ENCODE data around the gene LHX4. TPM values are rescaled to one million over a fixed set of nuclear protein-coding genes. Genes with fewer than 3 reads are reported as not detected.

LHX4 gene
- total RNA-seq, 2 donors from 2014 or later: 0.40 TPM; not detected in 1

GRCh38 chr1:180208264-180208663 is 21.8 kb upstream of the LHX4 start:
- Mint-ChIP-seq H3K9me3 (no peaks in the 10 kb centered on the region), H3K4me1 (peaks cover 2% of the 10 kb centered on the region), H3K27me3 (peaks cover 4% of the 10 kb centered on the region), H3K27ac (no peak overlapping the region), H3K36me3 (ENCODE audit: low read depth) (no peaks in the 10 kb centered on the region), H3K4me3 (no peak overlapping the region)
- ATAC-seq (replicated peaks): no peak

DNA sequence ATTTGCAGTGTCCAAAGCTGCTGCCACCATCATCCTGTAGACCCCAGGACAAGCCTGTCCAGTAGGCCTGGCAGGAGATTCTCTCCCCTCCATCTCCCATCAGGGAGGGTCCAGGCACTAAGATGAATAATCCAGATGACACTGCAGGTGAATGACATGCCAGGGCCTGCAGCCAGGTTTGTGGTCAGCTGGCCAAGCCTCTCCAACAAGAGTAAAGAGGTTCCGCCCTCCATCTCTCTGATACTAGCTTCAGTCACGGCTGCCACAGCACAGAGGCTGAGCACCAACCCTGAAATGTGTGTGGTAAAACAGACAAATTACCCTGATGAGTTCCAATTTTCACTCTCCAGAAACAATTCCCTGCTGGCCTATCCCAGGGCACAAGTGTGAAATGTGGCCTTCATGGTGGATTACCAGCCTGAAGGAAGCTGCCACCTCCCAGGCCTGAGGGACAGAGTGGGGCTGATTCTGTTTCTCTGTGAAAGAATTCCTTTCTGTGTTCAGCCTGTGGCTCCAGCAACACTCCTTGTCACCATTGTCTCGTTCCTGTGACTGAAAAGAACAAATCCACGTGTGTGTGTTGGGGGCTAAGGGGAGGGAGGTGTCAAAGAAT is 19.9 kb upstream of the LHX4 start:
- Mint-ChIP-seq H3K27ac (no peak overlapping the region), H3K9me3 (no peaks in the 10 kb centered on the region), H3K4me1 (peaks cover 11% of the 10 kb centered on the region), H3K27me3 (peaks cover 4% of the 10 kb centered on the region), H3K4me3 (no peak overlapping the region), H3K36me3 (ENCODE audit: low read depth) (no peaks in the 10 kb centered on the region)
- ATAC-seq (replicated peaks): no peak

DNA sequence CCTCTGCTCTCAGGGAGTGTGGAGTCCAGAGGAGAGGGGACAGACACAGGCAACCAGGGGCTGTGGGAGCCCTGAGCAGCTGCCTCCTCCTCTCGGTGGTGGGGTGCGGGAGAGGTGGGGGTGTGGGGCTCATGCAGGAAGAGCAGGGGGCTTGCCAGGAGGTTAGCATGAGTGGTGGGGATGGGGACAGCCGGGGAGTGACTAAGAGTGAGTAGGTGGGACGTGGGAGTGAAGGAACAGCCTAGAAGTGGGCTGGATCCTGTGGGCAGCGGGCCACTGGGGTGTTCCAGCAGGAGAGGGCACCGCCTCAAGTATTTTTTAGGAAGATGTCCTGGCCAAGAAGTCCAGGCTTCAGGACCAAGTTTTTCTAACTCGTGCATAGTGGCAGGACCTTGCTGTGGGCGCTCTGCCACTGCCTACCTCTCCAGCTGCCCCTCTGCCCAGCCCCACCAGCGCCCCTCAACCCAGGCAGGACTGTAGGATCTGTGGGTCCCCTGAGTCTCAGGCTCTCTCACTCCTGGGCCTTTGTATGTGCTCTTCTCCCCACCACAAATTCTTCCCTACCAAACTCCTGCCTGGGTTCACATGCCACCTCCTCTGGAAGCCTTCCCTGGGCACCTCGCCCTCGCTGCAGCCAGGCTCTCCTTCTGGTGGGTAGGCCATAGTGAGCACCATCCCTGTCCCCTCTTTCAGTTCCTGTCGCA is 18.8 kb upstream of the LHX4 start:
- Mint-ChIP-seq H3K9me3 (no peaks in the 10 kb centered on the region), H3K27ac (no peak overlapping the region), H3K36me3 (ENCODE audit: low read depth) (no peaks in the 10 kb centered on the region), H3K4me1 (peaks cover 11% of the 10 kb centered on the region), H3K27me3 (peaks cover 4% of the 10 kb centered on the region), H3K4me3 (no peak overlapping the region)
- no peak for ATAC-seq (replicated peaks)

DNA sequence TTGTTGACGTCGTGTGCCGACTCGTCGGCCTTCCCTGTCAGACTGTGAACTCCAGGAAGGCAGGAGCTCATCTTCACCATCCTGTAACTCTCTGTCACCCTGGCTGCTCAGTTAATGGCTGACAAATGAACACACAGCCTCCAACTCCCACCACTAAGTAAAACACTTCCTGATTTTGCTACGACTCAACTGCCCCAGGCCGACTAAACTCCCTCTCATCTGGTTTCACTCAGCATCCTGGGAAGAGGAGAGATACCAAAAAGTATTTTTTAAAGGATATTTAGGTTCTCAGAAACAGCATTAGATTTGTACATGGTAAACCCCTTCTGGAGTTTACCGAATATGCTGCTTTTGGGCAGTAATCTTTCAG is 18.2 kb upstream of the LHX4 start:
- Mint-ChIP-seq H3K4me1 (peaks cover 11% of the 10 kb centered on the region), H3K4me3 (no peak overlapping the region), H3K27ac (no peak overlapping the region), H3K27me3 (peaks cover 4% of the 10 kb centered on the region), H3K36me3 (ENCODE audit: low read depth) (no peaks in the 10 kb centered on the region), H3K9me3 (no peaks in the 10 kb centered on the region)
- no peak for ATAC-seq (replicated peaks)

DNA sequence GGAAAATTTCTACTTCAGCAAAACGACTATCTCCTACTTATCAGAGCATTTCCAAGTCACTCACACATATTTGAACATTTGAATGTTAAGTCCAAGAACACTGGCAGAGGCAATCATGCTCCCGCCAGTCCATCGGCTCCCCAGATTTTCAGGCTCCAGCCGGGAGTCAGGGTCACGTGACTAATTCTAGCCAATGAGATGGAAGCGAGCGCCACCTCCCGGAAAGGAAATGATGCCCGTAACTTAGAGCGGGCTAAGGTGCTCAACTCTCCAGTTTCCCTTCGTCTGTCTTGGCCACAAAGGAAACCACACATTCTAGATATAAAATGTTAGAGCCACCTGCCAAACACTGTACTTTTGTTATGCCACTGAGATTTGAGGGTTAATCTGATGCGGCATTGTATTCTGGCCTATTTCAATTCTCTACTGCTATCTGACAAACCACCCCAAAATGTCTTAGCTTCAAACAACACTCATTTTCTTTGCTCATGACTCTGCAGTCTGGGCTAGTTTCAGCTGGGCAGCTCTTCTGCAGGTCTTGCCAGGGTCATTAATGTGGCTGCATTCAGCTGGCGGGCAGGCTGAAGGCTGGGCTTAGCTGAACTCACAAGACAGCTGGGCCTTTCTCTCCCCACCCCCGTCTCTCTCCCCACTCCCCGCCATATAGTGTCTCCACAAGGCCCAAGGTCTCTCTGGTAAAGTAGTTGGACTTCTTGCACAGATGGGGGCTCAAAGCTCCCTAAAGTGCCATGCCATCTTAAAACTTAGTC is 16.5 kb upstream of the LHX4 start:
- Mint-ChIP-seq H3K27ac (peak overlapping the region; percentile 81), H3K36me3 (ENCODE audit: low read depth) (no peaks in the 10 kb centered on the region)

DNA sequence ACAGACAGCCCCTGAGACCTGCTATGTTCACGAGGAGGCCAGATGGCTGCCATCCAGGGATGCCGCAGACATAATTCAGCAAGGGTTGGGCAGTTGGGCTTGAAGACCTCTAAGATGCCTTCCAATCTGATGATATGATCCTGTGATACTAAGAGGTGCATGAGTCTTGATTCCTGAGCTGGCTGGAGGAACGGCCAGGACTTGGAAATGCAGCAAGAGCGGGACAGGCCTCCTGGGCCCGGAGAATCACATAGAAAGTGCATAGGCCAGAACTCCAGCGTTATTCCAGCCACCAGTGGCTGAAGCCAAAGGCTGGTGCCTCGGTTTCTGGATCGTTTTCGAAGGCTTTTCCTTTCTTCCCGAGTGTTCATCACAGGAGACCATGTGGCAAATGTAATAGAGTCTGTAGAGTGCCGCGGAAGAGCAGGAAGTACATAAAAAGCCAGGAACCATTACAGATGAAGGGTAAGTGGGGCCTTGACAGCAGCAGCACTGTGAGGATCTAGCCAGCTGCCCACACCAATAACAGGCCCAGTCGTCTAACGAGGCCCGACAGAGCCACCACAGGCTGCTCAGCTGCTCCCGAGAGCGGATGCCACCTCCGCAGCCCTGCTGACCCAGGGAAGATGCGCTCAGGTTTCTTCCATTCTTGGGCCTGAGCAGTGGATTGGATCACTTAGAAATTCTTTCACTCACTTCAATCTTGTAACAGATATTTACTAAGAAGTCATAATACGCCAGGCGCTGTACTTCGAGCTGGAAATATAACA is 14.0 kb upstream of the LHX4 start:
- no peaks in the 10 kb centered on the region for H3K36me3 Mint-ChIP-seq (ENCODE audit: low read depth)
- H3K27me3 Mint-ChIP-seq: peaks cover 4% of the 10 kb centered on the region

More for the DNA sequence above, 16.5 kb upstream of the LHX4 start:
- Mint-ChIP-seq H3K27me3 (peaks cover 4% of the 10 kb centered on the region), H3K4me1 (peaks cover 11% of the 10 kb centered on the region), H3K4me3 (peak overlapping the region; percentile 75), H3K9me3 (no peaks in the 10 kb centered on the region)
- ATAC-seq (replicated peaks): peak; percentile 87

GRCh38 chr1:180217006-180217405 is 13.1 kb upstream of the LHX4 start:
- Mint-ChIP-seq H3K27ac (no peak overlapping the region), H3K4me3 (no peak overlapping the region), H3K9me3 (no peaks in the 10 kb centered on the region), H3K36me3 (ENCODE audit: low read depth) (no peaks in the 10 kb centered on the region), H3K27me3 (no peaks in the 10 kb centered on the region), H3K4me1 (peaks cover 11% of the 10 kb centered on the region)
- ATAC-seq (replicated peaks): no peak

More for the DNA sequence above, 14.0 kb upstream of the LHX4 start:
- Mint-ChIP-seq H3K27ac (no peak overlapping the region), H3K4me3 (no peak overlapping the region), H3K4me1 (peaks cover 11% of the 10 kb centered on the region), H3K9me3 (no peaks in the 10 kb centered on the region)
- no peak for ATAC-seq (replicated peaks)

DNA sequence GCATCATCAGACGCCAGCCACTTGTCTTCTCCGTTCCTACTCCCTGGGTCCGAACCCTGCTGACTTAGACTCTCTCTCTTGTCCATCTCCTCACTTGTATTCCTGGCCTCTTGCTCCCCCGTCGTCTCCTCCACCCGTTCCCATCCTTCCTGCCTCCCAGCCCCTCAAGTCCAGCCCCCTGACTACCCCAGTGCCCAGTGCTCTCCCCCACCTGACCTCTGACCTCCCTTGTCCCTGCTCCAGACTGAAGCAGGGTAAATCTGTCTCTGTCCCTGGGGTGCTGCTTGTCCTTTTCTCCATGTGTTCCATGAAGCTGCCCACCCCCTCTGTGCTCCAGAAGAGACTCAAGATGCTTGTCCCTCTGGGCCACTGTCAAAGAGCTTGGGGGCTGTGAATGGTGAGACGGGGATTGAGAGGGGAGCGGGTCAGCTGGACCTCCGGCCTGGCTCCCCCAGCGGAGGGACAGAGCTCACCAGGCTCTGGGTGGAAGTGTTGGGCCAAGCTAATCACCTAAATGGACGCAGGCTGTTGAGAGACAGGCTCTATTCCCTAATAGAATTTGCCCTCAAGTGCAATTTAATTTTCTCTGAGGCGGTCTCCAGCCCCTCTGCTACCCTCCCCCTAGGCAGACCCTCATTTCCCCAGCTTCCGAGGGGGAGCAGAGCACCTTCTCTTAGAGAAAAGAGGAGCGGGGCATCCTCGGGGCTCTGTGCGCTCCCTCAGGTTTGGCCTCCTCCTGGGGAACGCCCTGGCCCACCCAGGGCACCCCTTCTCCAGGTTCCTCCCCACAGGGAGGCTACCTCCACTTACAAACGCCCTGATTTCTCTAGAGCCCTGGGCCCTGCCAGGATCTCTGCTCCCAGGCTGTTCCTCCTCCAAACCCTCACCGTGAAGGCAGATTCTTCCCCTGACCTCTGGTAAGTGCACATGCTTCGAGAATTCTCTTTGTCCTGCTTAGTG is 11.0 kb upstream of the LHX4 start:
- H3K27ac Mint-ChIP-seq: no peak overlapping the region
- no peak overlapping the region for H3K4me3 Mint-ChIP-seq

DNA sequence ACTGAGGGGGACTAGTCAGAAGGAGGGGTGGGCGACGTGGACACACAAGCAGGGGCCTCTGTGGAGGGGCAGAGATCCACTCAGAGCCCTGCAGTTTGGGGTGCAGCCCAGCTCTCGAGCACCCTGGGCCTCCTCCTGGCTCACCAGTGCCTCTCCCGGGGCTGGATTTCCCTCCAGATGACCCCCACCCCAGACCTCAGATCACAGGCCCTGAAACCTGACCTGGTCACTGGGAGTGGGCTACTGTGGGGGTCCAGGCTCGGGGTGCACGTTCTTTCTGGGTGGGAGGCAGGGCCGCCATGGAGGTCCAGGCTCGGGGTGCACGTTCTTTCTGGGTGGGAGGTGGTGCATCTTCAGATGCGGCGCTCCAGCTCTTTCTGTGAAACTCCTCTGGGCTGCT is 10.3 kb upstream of the LHX4 start:
- no peak for ATAC-seq (replicated peaks)
- Mint-ChIP-seq H3K4me3 (no peak overlapping the region), H3K4me1 (no peaks in the 10 kb centered on the region), H3K36me3 (ENCODE audit: low read depth) (no peaks in the 10 kb centered on the region), H3K9me3 (no peaks in the 10 kb centered on the region), H3K27ac (no peak overlapping the region), H3K27me3 (peaks cover 12% of the 10 kb centered on the region)

More for the DNA sequence above, 11.0 kb upstream of the LHX4 start:
- ATAC-seq (replicated peaks): no peak
- Mint-ChIP-seq H3K9me3 (no peaks in the 10 kb centered on the region), H3K4me1 (peaks cover under 1% of the 10 kb centered on the region), H3K36me3 (ENCODE audit: low read depth) (no peaks in the 10 kb centered on the region), H3K27me3 (peaks cover 7% of the 10 kb centered on the region)

- H3K9me3 Mint-ChIP-seq: no peaks in the 10 kb centered on the region
- peaks cover 22% of the 10 kb centered on the region for H3K27me3 Mint-ChIP-seq
- H3K27ac Mint-ChIP-seq: no peak overlapping the region
- ATAC-seq (replicated peaks): no peak
- no peaks in the 10 kb centered on the region for H3K36me3 Mint-ChIP-seq (ENCODE audit: low read depth)
- no peaks in the 10 kb centered on the region for H3K4me1 Mint-ChIP-seq
- H3K4me3 Mint-ChIP-seq: no peak overlapping the region
Observed at GRCh38 chr1:180221462-180221861, 8.6 kb upstream of the LHX4 start.

DNA sequence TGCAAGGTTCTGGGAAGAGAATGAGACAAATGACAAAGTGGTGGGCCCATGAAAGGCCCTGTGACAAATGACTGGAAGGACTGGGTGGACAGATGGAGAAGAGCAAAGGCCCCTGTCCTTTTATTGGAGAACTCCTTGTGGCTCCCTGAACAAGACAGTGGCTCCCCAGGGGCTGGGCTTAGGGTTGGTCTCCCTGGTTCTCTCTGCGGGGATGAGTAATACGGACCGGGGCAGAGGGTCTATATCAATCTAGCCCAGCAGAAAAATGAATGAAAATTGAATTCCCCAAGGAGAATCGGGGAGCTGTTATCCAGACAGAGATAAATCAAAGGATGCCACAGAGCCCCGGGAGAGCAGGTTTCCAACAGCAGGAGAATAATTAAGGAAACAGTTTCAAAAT is 5.2 kb upstream of the LHX4 start:
- Mint-ChIP-seq H3K27ac (no peak overlapping the region), H3K4me3 (no peak overlapping the region), H3K36me3 (ENCODE audit: low read depth) (no peaks in the 10 kb centered on the region), H3K4me1 (no peaks in the 10 kb centered on the region), H3K9me3 (no peaks in the 10 kb centered on the region), H3K27me3 (peaks cover 40% of the 10 kb centered on the region)
- no peak for ATAC-seq (replicated peaks)

DNA sequence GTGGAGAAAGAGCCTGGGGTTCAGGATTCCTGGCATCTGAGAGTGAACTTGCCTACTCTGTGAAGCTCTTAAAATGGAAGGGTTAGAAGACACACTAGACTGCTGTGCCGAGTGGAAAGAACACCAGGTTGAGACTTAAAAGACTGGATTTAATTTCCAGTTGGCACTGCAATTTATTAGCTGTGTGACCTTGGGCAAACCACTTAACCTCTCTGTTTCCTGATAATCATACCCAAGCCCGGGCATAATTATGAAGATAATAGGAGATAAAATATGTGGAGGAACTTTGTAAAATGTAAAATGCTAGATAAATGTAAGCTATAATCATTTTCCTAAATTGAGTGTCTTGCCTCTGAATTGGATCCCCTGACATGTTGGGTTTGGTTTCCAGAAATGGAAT is 4.7 kb upstream of the LHX4 start:
- Mint-ChIP-seq H3K27me3 (peaks cover 40% of the 10 kb centered on the region), H3K36me3 (ENCODE audit: low read depth) (no peaks in the 10 kb centered on the region), H3K4me1 (no peaks in the 10 kb centered on the region), H3K27ac (no peak overlapping the region), H3K9me3 (no peaks in the 10 kb centered on the region), H3K4me3 (no peak overlapping the region)
- ATAC-seq (replicated peaks): no peak

GRCh38 chr1:180227861-180228647 is 2.0 kb upstream of the LHX4 start:
- no peaks in the 10 kb centered on the region for H3K9me3 Mint-ChIP-seq
- no peaks in the 10 kb centered on the region for H3K4me1 Mint-ChIP-seq
- H3K27me3 Mint-ChIP-seq: peaks cover 51% of the 10 kb centered on the region
- no peak for ATAC-seq (replicated peaks)
- no peak overlapping the region for H3K27ac Mint-ChIP-seq
- peak overlapping the region; percentile 60 for H3K4me3 Mint-ChIP-seq
- no peaks in the 10 kb centered on the region for H3K36me3 Mint-ChIP-seq (ENCODE audit: low read depth)
